NCI-H524 (cell line): ENCODE measurements around the gene RAP1GAP2.
A peak's percentile ranks its signal among the peaks of the same experiment; 100 is the strongest.
"Not testable (repeated sequence)": the region's sequence is repeated elsewhere in the genome, so short reads cannot be mapped to it uniquely, and the experiment has no call there.

ENCODE experiments used
- DNase-seq, 2 experiments: peaks; one replicate each; lab custom pipeline; 2025; lab: John Stamatoyannopoulos, UW

The RAP1GAP2 gene

DNA sequence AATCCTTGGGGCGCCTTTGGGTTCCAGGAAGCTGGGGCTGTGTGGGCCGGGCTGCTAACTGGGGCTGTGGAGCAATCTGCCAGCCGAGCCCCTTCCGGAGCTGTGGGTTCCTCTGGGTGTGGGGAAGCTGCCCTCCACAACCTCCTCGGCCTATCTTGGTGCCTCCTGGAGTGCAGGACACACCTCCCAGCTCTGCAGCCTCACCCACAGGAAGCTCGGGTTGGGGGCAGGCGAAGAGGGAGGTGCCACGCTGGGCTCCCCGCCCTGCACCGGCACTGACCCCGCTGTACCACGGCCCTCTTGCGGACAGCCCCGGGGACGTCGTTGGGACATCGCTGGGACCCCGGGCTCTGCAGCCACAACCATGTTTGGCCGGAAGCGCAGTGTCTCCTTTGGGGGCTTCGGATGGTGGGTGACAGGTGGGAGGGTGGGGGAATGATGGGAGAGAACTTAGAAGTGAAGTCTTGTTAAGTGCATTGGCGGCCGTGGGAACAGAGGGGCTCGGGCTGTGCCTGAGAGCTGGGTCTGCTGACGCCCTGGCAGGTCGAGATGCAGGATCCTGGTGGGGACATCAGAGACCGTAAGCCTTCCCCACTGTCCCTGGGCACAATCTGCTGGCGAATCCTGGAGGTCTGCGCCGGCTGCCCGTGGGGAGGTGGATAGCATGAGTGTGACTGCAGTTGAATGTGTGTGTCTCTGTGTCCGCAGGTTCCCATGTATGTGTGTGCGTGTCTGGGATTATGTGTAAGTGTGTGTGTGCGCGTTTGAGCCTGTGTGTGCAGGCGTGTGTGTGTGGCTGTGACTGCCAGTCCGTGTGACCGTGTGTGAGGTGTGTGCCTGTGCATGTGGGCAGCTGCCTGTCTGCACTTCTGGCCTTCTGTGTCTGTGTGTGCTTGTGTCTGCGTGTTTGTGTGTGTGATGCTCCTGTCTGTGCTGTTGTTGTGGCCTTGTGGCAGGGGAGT, at the start of gene RAP1GAP2:
Gene RAP1GAP2 (plus strand): TSS at position 275 of the 962 bp plus-strand sequence. CDS start 90 bp downstream, at position 365.
- DNase-seq: no peak

GRCh38 chr17:2749058-2749783, 47.0 kb upstream of the RAP1GAP2 start, which contains the start of gene CCDC92B:
Gene CCDC92B (minus strand): TSS chr17:2749652. CDS start chr17:2735145, 14,507 bp downstream.
- DNase-seq: peak; percentile 16 to 51

- peak in 1 of 2 experiments; percentile 56 for DNase-seq
Observed at GRCh38 chr17:2749784-2750181, 46.5 kb upstream of the RAP1GAP2 start.

GRCh38 chr17:2750721-2751120, 45.5 kb upstream of the RAP1GAP2 start:
- DNase-seq: peak in 1 of 2 experiments; percentile 47

GRCh38 chr17:2751491-2751890, 44.7 kb upstream of the RAP1GAP2 start:
- no peak for DNase-seq

- DNase-seq: peak; percentile 19 to 44
Observed at GRCh38 chr17:2755891-2756724, 40.1 kb upstream of the RAP1GAP2 start.

- DNase-seq: no peak
Observed at GRCh38 chr17:2758870-2759269, 37.4 kb upstream of the RAP1GAP2 start.

DNA sequence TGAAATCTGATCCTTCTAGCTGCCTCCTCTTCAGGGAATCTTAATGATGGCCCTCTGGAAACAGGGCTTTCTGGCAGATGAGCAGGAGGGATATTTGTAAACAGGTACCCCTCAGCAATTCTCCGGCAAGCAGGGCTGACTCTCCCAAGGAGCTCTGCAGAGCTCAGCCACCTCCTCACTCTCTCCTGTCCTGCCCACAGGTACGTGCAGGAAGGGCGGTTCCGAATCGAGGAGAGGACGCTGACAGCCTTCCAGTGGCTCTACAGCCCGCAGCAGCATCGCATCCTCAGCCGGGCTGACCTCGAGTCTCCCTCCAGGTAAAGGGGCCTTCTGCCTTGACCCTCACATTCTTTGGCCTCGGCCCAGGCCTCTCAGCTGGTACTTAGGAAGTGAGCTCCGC, 26.1 kb upstream of the RAP1GAP2 start:
- no peak for DNase-seq

- DNase-seq: no peak
Observed at GRCh38 chr17:2775206-2775605, 21.0 kb upstream of the RAP1GAP2 start.

GRCh38 chr17:2776589-2777241, 19.5 kb upstream of the RAP1GAP2 start:
- peak; percentile 48 to 68 for DNase-seq

GRCh38 chr17:2777242-2777867, 18.9 kb upstream of the RAP1GAP2 start:
- DNase-seq: peak in 1 of 2 experiments; percentile 51

DNA sequence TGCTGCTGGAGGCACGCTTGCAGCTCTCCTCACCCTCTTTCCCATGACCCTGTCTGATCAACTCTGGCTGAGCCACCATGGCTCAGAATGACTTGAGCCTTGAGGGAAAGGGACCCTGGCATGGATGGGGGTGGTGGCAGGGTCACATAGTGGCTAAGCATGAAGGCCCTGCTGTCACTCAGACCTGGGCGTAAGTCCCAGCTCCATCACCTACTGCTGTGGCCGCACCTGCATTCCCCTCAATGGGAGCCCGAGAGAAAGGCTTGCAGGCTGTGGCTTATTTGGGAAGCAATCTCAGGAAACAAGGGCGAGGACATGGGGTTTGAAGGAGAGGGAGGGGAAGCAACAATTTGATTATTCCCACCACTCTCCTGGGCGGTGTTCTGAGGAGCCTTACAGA, 17.7 kb upstream of the RAP1GAP2 start:
- DNase-seq: no peak

GRCh38 chr17:2779545-2779944, 16.7 kb upstream of the RAP1GAP2 start:
- DNase-seq: no peak

GRCh38 chr17:2780256-2780655, 16.0 kb upstream of the RAP1GAP2 start:
- no peak for DNase-seq

DNA sequence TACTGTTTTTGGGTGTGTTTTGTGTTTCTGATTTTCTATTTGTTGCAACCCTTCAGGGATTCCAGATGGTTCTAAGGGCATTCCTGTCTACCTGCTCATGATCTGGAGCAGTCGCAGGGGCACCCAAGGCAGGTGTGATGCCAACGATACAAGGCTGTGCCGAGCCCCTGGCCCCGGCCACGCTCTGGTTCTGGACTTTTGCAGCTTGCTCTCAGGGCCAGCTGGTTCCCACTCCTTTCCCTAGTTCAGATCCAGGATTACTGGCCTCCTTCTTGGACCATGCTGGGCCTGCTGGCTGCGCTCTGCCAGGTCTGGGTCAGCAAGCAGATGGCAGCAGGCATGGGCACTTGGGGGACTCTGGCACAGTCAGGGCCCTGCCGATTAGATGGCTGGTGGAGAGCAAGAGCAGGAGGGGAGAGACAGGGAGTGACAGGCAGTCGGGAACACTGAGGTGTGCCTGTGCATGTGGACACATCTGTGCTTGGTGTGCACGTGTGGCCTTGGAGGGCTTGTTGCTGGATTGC, 15.2 kb upstream of the RAP1GAP2 start:
- no peak for DNase-seq

DNA sequence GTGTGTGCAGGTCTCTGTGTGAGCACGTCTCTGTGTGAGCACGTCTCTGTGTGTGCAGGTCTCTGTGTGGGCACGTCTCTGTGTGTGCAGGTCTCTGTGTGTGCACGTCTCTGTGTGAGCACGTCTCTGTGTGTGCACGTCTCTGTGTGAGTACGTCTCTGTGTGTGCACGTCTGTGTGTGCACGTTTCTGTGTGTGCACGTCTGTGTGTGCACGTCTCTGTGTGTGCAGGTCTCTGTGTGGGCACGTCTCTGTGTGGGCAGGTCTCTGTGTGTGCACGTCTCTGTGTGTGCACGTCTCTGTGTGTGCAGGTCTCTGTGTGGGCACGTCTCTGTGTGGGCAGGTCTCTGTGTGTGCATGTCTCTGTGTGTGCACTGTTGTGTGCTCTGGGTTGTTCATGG, 14.6 kb upstream of the RAP1GAP2 start:
- DNase-seq: not testable (repeated sequence)

DNA sequence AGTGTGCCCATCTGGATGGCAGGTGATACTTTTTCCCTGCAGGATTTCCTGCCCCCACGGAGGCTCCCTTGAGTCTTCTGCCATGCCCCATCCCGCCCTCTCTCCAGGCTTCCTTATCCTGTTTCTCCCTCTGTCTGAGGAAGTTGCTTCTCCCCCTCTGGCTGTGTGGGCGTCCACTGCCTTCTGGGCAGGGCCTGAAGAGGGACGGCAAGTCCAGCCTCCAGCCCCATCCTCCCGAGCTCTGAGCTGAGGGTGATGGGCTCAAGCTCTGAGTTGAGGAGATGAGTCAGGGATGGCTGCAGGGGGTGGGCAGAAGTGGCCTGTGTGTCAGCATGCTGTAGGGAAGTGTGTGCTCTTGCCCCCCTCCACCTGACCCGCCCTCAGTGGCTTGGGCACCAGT, 14.2 kb upstream of the RAP1GAP2 start:
- DNase-seq: no peak

DNA sequence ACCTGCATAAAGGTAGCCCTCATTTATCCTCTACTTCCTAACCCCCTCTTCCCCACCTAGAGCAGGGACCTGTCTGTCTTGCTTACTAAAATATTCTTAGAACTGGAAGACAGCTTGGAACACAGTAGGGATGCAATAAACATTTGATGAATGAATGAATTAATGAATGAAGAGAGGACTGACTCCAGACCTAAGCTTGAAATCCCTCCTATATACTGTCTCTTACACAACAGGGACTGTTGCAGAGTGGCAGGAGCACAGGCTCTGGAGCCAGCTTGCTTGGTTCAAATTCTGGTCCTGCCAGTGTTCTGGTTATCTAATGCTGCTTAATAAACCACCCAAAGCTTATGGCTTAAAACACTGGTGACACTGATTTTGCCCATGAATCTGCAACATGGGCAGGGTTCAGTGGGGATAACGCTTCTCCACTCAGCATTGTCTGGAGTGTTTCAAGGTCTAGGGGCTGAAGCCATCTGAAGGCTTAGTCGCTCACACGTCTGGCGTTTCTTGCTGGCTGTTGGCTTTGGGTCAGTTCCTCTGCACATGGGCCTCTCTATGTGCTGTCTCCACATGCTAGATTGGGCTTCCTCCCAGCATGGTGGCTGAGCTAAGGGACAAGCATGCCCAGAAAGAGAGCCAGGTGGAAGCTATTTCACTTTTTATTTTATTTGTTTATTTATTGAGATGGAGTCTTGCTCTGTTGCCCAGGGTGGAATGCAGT, 12.8 kb upstream of the RAP1GAP2 start:
- no peak for DNase-seq

GRCh38 chr17:2784864-2785263, 11.4 kb upstream of the RAP1GAP2 start:
- DNase-seq: no peak

- not testable (repeated sequence) for DNase-seq
Observed at GRCh38 chr17:2785376-2785775, 10.9 kb upstream of the RAP1GAP2 start.
